NCI-H510A (cell line): Measurements from ENCODE around the gene NUDT9.
"Not testable (repeated sequence)": the region's sequence is repeated elsewhere in the genome, so short reads cannot be mapped to it uniquely, and the experiment has no call there.

Experiments
- DNase-seq: peaks from one replicate; lab custom pipeline; 2025; lab: John Stamatoyannopoulos, UW

The NUDT9 gene

DNA sequence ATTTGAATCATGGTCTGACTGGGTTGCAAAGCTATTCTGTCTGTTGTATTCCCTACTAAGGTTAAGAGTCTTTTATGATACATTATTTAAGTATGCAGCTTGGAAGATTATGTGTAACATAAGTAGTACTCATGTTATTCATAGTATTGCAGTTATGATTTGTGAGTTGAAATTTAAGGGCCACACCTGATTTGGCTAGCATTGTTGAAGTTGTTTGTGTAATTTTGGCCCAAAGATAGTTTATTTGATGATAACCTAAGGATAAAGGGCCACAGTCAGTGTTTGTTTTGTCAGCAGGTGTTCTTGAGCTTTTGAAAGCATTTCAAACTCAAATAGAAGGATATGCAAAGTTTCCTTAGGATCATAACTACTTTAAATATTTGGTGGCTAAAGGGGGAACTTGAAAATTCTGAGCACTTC lies 38.9 kb downstream of the NUDT9 start:
- no peak for DNase-seq

DNA sequence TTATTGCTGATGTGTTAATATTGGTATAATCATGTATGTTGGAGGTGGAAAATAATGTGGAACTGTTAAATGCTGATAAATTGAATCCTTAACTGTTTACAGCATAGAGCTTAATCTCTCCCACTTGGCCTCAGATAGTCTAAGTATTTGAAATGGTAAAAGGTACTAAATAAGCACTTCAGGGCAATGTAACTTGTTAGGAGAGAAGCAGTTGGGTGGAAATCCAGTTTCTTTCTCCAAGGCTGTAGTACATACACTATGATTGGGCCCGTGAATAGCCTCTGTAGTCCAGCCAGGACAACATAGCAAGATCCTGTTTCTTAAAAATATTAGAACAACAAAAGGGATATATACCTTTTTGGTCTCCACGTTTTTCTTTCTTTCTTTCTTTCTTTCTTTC lies 39.7 kb downstream of the NUDT9 start:
- DNase-seq = no peak

DNA sequence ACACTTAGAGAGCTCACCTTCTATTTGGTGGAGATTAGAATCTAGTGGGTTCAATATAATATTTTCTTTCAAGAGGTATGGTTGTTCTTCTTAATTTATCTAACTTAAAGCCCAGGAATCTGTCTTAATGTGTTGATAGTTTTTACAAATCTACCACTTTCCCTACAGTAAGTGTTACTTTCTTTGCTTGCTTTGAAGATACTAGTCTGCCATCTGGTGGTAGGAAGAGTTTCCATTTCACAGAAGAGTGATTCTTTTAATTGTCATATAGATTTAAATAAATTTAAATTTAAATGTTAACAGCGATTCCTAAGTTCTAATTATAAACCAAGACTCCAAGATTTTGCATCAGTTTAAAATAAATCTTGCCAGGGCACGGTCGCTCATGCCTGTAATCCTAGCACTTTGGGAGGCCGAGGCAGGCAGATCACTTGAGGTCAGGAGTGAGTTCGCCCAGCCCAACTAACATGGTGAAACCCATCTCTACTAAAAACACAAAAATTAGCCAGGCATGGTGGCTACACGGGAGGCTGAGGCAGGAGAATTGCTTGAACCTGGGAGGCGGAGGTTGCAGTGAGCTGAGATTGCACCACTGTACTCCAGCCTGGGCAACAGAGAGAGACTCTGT lies 43.5 kb downstream of the NUDT9 start:
- DNase-seq = no peak

DNA sequence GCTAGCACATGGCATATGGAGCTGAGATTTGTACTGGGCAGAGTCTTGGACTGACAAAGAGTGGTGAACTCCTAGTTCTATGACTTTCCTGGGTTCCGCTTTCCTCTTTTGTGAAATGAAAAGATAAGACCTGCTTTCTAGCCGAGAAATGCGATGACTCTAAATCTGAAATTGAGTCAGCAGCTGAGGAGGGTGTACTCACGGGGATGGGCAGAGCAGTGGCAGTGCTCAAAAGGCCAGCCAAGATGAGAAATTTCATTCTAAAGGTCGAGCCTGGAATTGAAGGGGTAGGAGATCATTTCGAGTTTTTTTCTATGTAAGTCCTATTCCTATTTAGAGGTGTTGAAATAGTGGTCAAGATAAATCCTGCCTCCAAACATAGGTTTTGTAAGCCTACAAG lies 47.0 kb downstream of the NUDT9 start:
- DNase-seq = no peak

DNA sequence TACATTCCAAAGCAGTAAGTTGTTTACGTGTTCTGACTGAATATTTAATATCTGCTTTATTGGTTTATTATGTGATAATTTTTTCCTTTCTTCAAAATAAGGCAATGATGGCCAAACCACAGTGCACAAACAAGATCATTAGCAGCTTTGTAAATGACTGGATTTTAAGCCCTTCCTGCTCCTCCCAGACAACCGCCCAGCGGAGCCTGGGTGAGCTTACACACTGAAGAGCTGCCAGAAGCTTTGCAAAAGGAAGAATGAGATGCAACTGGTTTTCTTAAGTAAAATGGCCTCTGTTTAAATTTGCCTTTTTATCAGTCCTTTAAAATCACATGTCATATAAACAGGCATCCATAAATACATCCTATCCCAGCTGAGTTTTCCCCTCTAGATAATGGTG lies 54.6 kb downstream of the NUDT9 start:
- DNase-seq = no peak

DNA sequence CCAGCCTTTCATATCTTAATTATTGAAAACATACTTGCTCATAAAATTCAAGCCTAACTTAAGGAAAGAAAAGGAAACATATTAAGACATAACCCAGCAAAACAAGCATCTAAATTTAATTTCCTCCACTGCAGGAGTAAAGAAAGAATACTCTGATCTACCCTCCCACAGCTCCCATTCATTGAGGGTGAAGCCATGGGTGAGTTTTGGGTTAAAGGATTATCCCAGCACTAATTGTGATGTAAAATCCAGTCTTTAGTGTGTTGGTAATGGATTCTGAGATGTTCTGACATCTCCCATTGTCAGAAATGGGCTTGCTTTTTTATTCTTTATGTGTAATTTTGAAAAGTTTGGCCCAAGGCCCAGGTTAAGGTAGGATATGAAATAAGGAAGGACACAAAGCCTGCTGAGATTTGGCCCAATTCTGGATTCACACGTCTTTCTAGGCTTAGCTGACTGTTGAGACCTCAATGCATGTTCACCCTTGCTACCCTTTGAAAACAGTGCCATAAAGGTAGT lies 56.4 kb downstream of the NUDT9 start:
- no peak for DNase-seq

DNA sequence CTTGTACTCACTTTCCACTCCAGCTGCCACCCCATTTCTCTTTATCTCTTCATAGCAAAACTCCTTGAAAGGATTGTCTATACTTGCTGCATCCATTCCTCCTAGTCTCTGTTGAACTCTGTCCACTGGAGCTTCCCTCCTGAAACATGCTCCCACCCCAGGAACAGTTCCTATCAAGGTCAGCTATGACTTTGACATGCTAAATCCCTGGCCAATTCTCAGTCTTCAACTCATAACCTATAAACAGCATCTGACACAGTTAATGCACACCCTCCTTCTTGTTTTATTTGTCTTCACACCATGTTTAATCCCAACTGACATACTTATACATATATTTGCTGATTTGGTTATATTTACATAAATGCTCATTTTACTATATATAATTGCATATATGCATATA lies 59.0 kb downstream of the NUDT9 start:
- DNase-seq = no peak

DNA sequence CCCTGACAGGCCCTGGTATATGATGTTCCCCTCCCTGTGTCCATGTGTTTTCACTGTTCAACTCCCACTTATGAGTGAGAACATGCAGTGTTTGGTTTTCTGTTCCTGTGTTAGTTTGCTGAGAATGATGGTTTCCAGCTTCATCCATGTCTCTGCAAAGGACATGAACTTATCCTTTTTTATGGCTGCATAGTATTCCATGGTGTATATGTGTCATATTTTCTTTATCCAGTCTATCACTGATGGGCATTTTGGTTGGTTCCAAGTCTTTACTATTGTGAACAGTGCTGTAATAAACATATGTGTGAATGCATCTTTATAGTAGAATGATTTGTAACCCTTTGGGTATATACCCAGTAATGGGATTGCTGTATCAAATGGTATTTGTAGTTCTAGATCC lies 60.9 kb downstream of the NUDT9 start:
- DNase-seq = not testable (repeated sequence)

DNA sequence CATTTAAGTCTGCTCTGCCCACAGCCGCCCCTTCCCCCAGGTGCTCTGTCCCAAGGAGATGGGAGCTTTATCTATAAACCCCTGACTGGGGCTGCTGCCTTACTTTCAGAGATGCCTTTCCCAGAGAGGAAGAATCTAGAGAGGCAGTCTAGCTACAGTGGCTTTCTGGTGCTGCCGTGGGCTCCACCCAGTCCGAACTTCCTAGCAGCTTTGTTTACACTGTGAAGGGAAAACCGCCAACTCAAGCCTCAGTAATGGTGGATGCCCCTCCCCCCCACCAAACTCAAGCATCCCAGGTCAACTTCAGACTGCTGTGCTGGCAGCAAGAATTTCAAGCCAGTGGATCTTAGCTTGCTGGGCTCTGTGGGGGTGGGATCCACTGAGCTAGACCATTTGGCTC lies 66.3 kb downstream of the NUDT9 start:
- not testable (repeated sequence) for DNase-seq

DNA sequence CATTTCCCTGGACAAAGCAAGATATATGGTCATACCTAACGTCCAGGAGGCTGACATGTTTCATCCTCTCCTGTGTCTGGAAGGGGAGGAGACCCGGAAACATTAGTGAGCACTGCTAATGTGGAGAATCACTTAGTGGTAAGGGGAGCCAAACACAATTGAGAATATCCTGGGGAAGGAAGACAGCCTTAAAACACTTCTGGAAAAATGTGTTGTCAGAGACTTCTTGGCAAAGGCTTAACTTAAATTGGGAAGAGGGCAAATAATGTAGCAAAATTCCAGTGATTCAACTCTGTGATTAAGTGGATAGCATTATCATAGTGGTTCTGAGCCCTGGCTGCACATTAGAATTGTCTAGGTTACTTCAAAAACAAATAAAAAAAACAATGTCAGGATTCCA lies 67.3 kb downstream of the NUDT9 start:
- no peak for DNase-seq

DNA sequence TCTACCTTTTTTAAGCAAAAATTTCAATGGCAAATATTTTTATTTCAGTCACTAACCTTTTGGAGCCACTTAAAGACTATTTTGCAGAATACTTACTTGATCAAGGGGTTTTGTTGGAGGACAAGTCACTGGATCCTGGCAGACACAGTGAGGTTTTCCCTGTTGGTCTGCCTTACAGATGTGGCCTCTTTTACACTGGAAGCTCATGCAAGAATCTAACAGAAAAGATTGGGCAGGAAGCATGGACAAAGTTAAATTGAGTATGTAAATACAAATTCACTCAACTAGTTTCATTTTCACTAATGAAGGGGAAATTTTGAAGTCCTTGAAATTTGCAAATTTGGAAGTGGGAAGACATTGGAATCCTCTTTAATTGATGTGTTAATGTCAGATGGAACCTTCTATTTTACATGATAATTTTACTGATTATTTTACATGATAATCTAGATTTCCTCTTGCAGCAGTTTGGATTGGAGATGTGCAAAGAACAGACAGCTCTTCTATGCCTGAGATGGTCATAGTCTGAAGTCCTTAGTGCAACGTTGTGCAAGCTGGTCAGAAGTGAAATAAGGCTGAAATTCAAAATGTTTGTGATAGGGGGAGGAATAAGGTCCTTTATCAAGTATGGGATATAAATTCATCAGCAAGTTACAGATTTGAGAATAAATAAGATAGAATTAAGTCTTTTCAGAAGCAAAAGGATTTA lies 68.4 kb downstream of the NUDT9 start:
- no peak for DNase-seq

DNA sequence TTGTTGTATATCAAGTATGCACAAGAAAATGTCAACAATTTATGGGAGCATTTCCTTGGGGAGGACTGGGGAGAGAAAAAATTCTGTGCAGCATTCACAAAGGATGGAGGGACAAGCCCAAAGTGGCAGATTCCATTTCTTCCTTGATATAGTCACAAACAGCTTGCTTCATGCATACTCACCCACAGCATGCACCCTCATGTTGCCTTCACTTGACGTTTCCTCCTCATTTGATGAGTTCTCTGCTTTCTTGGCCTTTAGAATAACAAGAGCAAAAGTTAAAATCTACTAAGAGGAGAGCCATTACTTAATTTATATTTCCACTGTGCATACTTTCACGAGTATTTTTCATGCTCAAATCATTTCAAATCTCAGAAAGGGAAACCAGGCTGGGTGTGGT lies 69.1 kb downstream of the NUDT9 start:
- no peak for DNase-seq

DNA sequence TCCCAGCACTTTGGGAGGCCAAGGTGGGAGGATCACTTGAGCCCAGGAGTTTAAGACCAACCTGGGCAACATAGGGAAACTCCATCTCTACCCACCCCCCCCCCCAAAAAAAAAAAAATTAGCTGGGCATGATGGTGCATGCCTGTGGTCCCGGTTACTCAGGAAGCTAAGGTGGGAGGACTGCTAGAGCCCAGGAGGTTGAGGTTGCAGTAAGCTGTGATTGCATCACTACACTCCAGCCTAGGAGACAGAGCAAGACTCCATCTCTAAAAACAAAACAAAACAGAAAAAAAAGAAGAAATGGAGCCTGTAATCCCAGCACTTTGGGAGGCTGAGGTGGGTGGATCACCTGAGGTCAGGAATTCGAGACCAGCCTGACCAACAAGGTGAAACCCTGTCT lies 69.5 kb downstream of the NUDT9 start:
- not testable (repeated sequence) for DNase-seq

DNA sequence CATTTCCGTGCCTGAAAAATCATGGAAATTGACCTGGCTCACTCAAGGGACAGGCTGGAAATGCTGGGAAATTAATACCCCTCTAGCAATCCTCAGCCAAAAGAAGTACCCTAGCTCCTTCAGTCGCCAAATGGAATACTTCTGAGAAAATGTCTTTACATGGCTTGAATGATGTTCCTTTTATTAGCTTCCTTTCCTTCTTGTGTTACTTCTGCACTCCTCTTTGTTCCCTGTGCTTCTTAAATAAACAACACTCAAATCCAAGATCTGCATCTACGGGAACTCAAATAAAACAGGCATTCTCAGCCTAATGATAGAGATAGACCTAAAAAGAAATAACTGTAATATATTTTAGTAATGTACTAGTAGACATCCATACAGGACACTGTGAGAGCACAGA lies 70.7 kb downstream of the NUDT9 start:
- DNase-seq = no peak

DNA sequence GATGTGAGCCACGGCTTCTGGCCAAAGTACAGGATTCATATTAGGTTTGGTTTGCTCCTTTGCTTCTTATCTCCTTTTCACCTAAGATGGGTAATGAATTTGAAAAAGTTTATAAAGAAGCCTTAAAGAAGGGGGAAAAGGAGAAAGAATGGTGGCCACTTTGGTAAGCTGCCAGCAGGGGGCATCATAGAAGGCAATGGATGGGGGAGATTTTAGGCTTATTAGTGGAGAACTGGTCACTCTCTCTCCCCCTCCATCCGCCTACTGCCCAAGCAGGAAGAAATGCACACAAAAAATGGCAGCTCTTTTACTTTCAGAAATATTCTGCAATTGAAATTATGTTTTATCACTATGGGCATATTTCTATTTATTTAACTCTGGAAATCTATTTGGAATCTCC lies 74.8 kb downstream of the NUDT9 start:
- DNase-seq = no peak

DNA sequence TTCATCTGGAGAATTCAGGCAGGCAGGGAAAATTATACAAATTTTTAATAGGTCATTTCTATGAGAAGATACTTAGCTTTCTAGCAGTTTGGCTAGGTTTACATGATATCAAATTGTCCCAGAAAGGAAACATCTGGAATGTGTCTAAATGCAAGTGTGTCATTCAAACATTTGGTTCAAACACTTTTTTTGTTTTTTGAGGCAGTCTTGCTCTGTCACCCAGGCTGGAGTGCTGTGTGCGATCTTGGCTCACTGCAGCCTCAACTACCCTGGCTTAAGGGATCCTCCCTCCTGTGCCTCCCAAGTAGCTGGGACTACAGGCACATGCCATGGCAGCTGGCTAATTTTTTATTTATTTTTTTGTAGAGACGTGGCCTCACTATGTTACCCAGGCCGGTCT lies 75.2 kb downstream of the NUDT9 start:
- no peak for DNase-seq

DNA sequence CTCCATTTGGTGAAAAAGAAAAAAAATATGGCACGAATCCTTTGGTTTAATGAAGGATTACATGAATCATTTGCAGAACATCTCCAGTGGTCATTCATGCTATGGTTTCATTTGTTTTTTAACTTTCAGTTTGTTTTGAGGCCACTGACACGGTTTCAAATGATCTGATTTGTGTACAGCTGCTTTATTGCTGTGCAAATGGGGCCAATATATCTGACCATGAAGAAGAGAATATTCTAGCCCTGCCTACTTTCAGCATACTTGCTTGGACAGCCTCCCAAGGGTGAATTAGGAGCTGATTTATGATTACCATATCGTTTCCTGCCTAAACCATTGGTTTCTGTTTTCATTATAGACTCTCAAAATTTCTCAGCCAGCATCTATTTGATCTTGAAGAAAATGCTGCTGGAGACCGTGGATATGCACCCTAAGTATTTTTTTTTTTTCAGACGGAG lies 76.1 kb downstream of the NUDT9 start:
- DNase-seq = no peak

DNA sequence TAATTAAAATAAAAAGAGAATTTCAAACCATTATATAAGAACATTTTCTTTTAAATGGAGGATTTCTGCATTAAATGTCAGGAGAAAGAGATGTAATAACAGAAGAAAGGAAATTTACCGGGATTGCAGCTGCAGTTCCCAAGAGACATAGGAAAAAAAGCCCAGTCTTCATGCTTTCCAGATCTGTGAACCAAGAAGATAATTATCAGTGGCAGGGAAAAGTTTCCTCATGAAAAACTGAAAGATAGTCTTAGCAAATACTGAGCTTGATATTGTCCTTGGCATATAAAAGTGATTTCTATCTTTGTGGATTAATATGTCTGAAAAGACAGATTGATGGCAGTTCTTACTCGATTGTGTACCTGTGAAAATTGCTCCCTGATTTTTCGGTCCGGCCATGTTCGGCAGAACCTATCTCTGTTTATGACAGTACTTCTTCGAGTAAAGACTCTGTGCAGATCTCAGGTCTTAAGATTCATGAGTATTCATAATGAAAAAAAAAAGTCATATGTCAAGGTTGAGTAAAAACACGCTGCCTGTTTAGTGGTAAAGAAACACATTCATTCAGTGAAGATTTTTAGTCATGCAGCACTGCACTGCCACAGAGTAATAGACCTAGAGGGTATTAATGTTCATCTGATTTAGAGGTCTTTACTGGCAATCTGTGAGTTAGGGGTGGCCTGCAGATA lies 77.2 kb downstream of the NUDT9 start:
- DNase-seq = no peak

DNA sequence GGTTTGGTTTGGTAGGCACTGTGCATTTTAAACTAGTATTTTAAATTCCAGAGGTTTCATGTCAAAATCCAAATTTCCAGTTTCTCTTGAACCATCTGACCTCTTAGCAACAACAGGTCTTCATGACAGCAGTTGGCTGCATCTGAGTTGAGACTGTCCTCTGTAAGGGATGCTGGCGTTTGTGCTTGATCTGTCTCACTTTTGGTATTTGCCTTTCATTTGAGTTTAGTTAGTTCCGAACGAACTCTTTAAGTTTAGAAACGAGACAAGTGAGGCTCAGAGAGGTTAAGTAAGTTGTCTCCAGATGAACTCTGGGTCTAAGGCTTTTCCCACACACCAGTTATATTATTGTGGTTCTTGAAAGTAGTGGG lies 77.7 kb downstream of the NUDT9 start:
- no peak for DNase-seq

DNA sequence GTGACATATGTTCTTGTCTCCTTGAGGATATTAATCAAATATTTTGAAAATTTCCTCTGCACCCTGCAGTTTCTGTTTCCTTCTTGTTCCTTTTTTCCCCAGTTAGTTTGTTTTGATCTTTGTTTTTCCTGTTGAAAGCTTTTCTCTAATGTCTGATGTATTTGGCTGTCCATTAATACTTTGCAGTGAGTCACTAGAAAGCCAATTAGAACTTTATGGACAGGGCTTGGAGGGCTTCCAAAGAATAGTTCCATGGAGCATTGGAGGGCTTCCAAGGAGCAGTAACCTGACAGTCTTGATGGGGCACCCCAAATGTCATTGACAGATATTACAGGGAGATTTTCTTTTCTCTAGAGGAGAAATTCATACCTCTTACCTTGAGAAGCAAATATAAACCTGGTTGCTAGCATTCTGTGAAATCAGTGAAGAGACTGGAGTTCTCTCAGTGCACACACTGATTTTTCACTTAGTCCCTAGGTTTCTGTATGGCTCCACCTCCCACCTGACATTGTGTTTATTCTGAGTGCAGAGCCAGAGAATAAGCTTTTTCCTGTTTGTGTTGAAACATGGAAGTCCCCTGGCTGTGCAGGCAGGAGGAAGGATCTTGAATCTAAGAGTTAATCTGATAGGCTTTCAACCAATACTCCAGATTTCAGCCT lies 80.3 kb downstream of the NUDT9 start:
- no peak for DNase-seq

DNA sequence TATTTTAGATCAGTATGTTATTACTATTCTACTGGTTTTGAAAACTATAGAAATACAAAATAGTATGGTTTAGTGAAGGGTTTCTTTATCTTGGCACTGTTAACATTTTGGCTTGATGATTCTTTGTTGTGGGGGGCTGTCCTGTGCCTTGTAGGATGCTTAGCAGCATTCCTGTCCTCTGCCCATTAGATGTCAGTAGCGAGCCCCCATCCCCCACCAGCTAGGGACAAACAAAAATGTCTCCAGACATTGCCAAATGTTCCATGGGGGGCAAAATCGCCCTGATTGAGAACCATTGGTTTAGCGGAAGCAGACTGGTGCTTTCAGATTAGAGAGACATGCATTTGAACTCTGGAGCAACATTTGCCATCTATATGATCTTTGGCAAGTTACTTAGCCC lies 83.5 kb downstream of the NUDT9 start:
- no peak for DNase-seq

DNA sequence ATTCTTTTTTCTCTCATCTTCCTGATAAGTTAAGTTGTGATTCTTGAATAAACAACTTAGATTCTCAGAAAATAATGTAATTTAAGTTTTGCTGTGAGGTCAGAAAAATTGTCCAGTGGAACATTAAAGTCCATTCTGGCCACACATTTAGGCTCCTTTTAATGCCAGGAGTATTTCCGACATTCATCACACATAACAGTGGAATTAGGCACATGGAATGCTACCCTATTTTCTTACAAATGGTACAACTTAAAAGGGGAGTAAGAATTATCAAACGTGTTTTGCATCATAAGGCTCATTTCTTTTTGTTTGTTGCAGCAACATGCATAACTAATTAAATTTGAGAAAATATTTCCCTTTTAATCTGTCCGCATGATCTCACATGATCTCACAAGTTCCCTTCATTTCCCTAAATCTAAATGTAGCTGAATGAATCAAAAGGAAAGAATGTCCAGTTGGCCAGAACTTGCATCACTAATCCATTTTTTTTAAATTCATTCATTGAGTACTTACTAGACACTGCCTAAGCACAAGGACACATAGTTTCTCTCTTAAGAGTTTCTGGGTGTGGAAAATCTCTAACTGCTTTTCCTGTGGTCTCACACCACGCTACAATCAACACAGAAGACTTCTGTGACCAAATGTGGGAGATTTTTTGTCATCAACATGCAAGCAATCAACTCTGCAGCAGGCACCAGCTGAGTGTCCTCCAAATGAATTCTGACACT lies 84.8 kb downstream of the NUDT9 start:
- no peak for DNase-seq
